Hematopoietic multipotent progenitor cell treated with erythropoietin and hydrocortisone succinate and interleukin-3 and kit ligand, for 8 days (in vitro differentiated cells): ENCODE measurements around the gene RHOB.
"Not testable (repeated sequence)": the region's sequence is repeated elsewhere in the genome, so short reads cannot be mapped to it uniquely, and the experiment has no call there.

Experiments
- DNase-seq: peaks from one replicate; pipeline ENCODE4 v3.0.0-alpha.2; 2015

The RHOB gene

GRCh38 chr2:20423359-20423758, 23.5 kb upstream of the RHOB start:
- DNase-seq: no peak

- DNase-seq: no peak
Measured at GRCh38 chr2:20423847-20424246, 23.0 kb upstream of the RHOB start.

GRCh38 chr2:20424300-20425290, 22.3 kb upstream of the RHOB start:
- DNase-seq: peak; percentile 74

- DNase-seq: no peak
Measured at GRCh38 chr2:20425371-20425881, 21.4 kb upstream of the RHOB start.

- DNase-seq: no peak
Measured at GRCh38 chr2:20425884-20426283, 21.0 kb upstream of the RHOB start.

GRCh38 chr2:20427931-20428526, 18.8 kb upstream of the RHOB start:
- DNase-seq: no peak

- no peak for DNase-seq
Measured at GRCh38 chr2:20428717-20429490, 18.0 kb upstream of the RHOB start.

GRCh38 chr2:20429528-20429927, 17.3 kb upstream of the RHOB start:
- peak; percentile 36 for DNase-seq

- no peak for DNase-seq
Measured at GRCh38 chr2:20430035-20430434, 16.8 kb upstream of the RHOB start.

GRCh38 chr2:20430461-20431300, 16.2 kb upstream of the RHOB start:
- DNase-seq: peak; percentile 66

- DNase-seq: no peak
Measured at GRCh38 chr2:20431301-20431698, 15.6 kb upstream of the RHOB start.

- DNase-seq: peak; percentile 10
Measured at GRCh38 chr2:20431772-20432171, 15.1 kb upstream of the RHOB start.

GRCh38 chr2:20432714-20433113, 14.2 kb upstream of the RHOB start:
- DNase-seq: no peak

- no peak for DNase-seq
Measured at GRCh38 chr2:20433249-20433648, 13.6 kb upstream of the RHOB start.

- no peak for DNase-seq
Measured at GRCh38 chr2:20433946-20434553, 12.8 kb upstream of the RHOB start.

GRCh38 chr2:20434588-20435294, 12.1 kb upstream of the RHOB start:
- DNase-seq: no peak

GRCh38 chr2:20435456-20435855, 11.4 kb upstream of the RHOB start:
- DNase-seq: not testable (repeated sequence)

GRCh38 chr2:20436716-20437470, 10.0 kb upstream of the RHOB start:
- peak; percentile 19 for DNase-seq

- DNase-seq: no peak
Measured at GRCh38 chr2:20438334-20439192, 8.3 kb upstream of the RHOB start.

- no peak for DNase-seq
Measured at GRCh38 chr2:20439193-20439475, 7.7 kb upstream of the RHOB start.
